Caco-2 (cell line): ENCODE data around the gene TLX3. TPM values are rescaled to one million over a fixed set of nuclear protein-coding genes. Genes with fewer than 3 reads are reported as not detected.

Source experiments
- BruUV-seq: library from RNA; stranded (reverse); fragments of 400-500 nt; replicated peaks from 2 replicates; lab custom pipeline; 2021; lab: Mats Ljungman, UMichigan
- CTCF ChIA-PET: fragments of 300-600 bp; sonication (Branson Sonifier 250); formaldehyde crosslinking; loops from one replicate; lab custom pipeline; 2022; ENCODE audit warnings: antibody characterized with exemption; lab: Charles Lee
- POLR2A ChIA-PET: fragments of 300-600 bp; sonication (Branson Sonifier 250); formaldehyde crosslinking; loops from one replicate; lab custom pipeline; 2022; ENCODE audit warnings: antibody characterized with exemption; lab: Charles Lee
- DNase-seq, 2 experiments: peaks; one replicate each; pipeline versions ENCODE4 v3.0.0 to v3.0.0-alpha.2; 2020 to 2022
- H3K27me3 ChIP-seq: replicated peaks from 2 replicates; pipeline ENCODE4 v1.6.0; 2011; ENCODE audit warnings: low read length; ENCODE audit not compliant: control insufficient read depth, insufficient read depth
- H3K36me3 ChIP-seq: 2 replicates; pipeline ENCODE4 v1.5.1; 2011; ENCODE audit warnings: low read length; ENCODE audit not compliant: control insufficient read depth, insufficient read depth
- H3K4me1 ChIP-seq: fragments of 250-450 bp; sonication (Bioruptor Pico); 2 replicates; pipeline ENCODE4 v1.5.1; 2020; ENCODE audit warnings: mild to moderate bottlenecking
- H3K4me3 ChIP-seq: 2 replicates; pipeline ENCODE4 v1.5.1; 2011; ENCODE audit warnings: low read depth, mild to moderate bottlenecking, control low read depth, low read length
- H3K9me3 ChIP-seq: fragments of 250-450 bp; sonication (Bioruptor Pico); 2 replicates; pipeline ENCODE4 v1.5.1; 2020; ENCODE audit warnings: mild to moderate bottlenecking, moderate library complexity
- H3K27ac Mint-ChIP-seq: one replicate; pipeline ENCODE4 v1.8.0; 2022; ENCODE audit warnings: mixed read lengths; ENCODE audit not compliant: unreplicated experiment
- H3K27me3 Mint-ChIP-seq: one replicate; pipeline ENCODE4 v1.8.0; 2022; ENCODE audit warnings: mixed read lengths; ENCODE audit not compliant: insufficient read depth, unreplicated experiment
- H3K36me3 Mint-ChIP-seq: one replicate; pipeline ENCODE4 v1.8.0; 2022; ENCODE audit warnings: mild to moderate bottlenecking, mixed read lengths; ENCODE audit not compliant: insufficient read depth, unreplicated experiment
- H3K4me1 Mint-ChIP-seq: one replicate; pipeline ENCODE4 v1.8.0; 2022; ENCODE audit warnings: low read depth, mixed read lengths; ENCODE audit not compliant: unreplicated experiment
- H3K4me3 Mint-ChIP-seq: one replicate; pipeline ENCODE4 v1.8.0; 2022; ENCODE audit warnings: mild to moderate bottlenecking, moderate library complexity, mixed read lengths; ENCODE audit not compliant: unreplicated experiment
- H3K9me3 Mint-ChIP-seq: one replicate; pipeline ENCODE4 v1.8.0; 2022; ENCODE audit warnings: mixed read lengths; ENCODE audit not compliant: unreplicated experiment
- CTCF ChIP-seq, 2 experiments: fragments of 200-600 bp in 1 of 2; IDR thresholded peaks; 1 replicate in 1 of 2; 2 replicates in 1 of 2; pipeline versions ENCODE4 v1.5.1 to v1.8.0; 2011 to 2022; ENCODE audit warnings: antibody characterized with exemption in 1 of 2, control low read depth in 1 of 2, inconsistent platforms in 1 of 2, low read depth in 1 of 2, low read length in 1 of 2, mild to moderate bottlenecking in 1 of 2, moderate library complexity in 1 of 2; ENCODE audit not compliant: insufficient read depth in 1 of 2, severe bottlenecking in 1 of 2, unreplicated experiment in 1 of 2
- intact Hi-C: fragments of 100-400 bp; cut with micrococcal nuclease; formaldehyde crosslinking; loops from one replicate; pipeline ENCODE4 v1.10.0; 2022; ENCODE audit not compliant: unreplicated experiment
- total RNA-seq: library from RNA; stranded (reverse); gene quantifications from 2 replicates; pipeline ENCODE4 v1.2.3, GENCODE V29; 2022

Gene TLX3
- total RNA-seq, 1 experiment from 2014 or later = not detected

GRCh38 chr5:171269717-171270116, 39.3 kb upstream of the TLX3 start:
- H3K4me1 Mint-ChIP-seq = no peaks in the 10 kb centered on the region

GRCh38 chr5:171270136-171270535, 38.9 kb upstream of the TLX3 start:
- intact Hi-C loops = no loop called here
- CTCF ChIA-PET = no interaction called here
- no peaks in the 10 kb centered on the region for H3K36me3 ChIP-seq

More at GRCh38 chr5:171269717-171270116, 39.3 kb upstream of the TLX3 start:
- no peaks in the 10 kb centered on the region for H3K27me3 ChIP-seq
- Mint-ChIP-seq H3K4me3 (no peak overlapping the region), H3K27me3 (no peaks in the 10 kb centered on the region), H3K27ac (no peak overlapping the region), H3K9me3 (no peaks in the 10 kb centered on the region), H3K36me3 (no peaks in the 10 kb centered on the region)
- no peaks in the 10 kb centered on the region for H3K9me3 ChIP-seq
- no peak for DNase-seq
- CTCF ChIA-PET = no interaction called here
- no peak overlapping the region for H3K4me3 ChIP-seq
- H3K4me1 ChIP-seq = no peaks in the 10 kb centered on the region
- intact Hi-C loops = no loop called here
- no peak for TF ChIP-seq CTCF (IDR thresholded peaks at IDR 0.05; ENCODE audit: insufficient read depth in 1 of 2, low read depth in 1 of 2, low read length in 1 of 2, severe bottlenecking in 1 of 2, unreplicated experiment in 1 of 2)
- no TSS peak for BruUV-seq
- POLR2A ChIA-PET = no interaction called here
- no peaks in the 10 kb centered on the region for H3K36me3 ChIP-seq

GRCh38 chr5:171271798-171272197, 37.2 kb upstream of the TLX3 start:
- intact Hi-C loops = no loop called here
- no TSS peak for BruUV-seq
- Histone ChIP-seq H3K4me3 (no peak overlapping the region), H3K36me3 (no peaks in the 10 kb centered on the region), H3K9me3 (no peaks in the 10 kb centered on the region), H3K4me1 (no peaks in the 10 kb centered on the region), H3K27me3 (no peaks in the 10 kb centered on the region)
- no peaks in the 10 kb centered on the region for H3K9me3 Mint-ChIP-seq
- H3K4me3 Mint-ChIP-seq = no peak overlapping the region
- no peak overlapping the region for H3K27ac Mint-ChIP-seq
- no peak for DNase-seq
- ChIA-PET CTCF (no interaction called here), POLR2A (no interaction called here)
- H3K4me1 Mint-ChIP-seq = no peaks in the 10 kb centered on the region
- no peak for TF ChIP-seq CTCF (IDR thresholded peaks at IDR 0.05; ENCODE audit: insufficient read depth in 1 of 2, low read depth in 1 of 2, low read length in 1 of 2, severe bottlenecking in 1 of 2, unreplicated experiment in 1 of 2)
- H3K27me3 Mint-ChIP-seq = no peaks in the 10 kb centered on the region
- no peaks in the 10 kb centered on the region for H3K36me3 Mint-ChIP-seq

More at GRCh38 chr5:171270136-171270535, 38.9 kb upstream of the TLX3 start:
- no peak for TF ChIP-seq CTCF (IDR thresholded peaks at IDR 0.05; ENCODE audit: insufficient read depth in 1 of 2, low read depth in 1 of 2, low read length in 1 of 2, severe bottlenecking in 1 of 2, unreplicated experiment in 1 of 2)
- BruUV-seq = no TSS peak
- no peak overlapping the region for H3K27ac Mint-ChIP-seq
- H3K4me1 ChIP-seq = no peaks in the 10 kb centered on the region
- no peaks in the 10 kb centered on the region for H3K27me3 ChIP-seq
- H3K4me3 ChIP-seq = no peak overlapping the region
- H3K4me1 Mint-ChIP-seq = no peaks in the 10 kb centered on the region
- no peaks in the 10 kb centered on the region for H3K9me3 ChIP-seq
- H3K36me3 Mint-ChIP-seq = no peaks in the 10 kb centered on the region
- H3K9me3 Mint-ChIP-seq = no peaks in the 10 kb centered on the region
- H3K4me3 Mint-ChIP-seq = no peak overlapping the region
- no peaks in the 10 kb centered on the region for H3K27me3 Mint-ChIP-seq
- DNase-seq = no peak
- POLR2A ChIA-PET = no interaction called here
